Effector memory CD4-positive, alpha-beta T cell (primary cell): ENCODE results near the gene LRRC57.

ENCODE experiments used
- DNase-seq, 3 donors: peaks; one replicate each; pipeline ENCODE4 v3.0.0-alpha.2; 2020
- H3K27ac ChIP-seq: 2 replicates; pipeline ENCODE4 v1.7.0; 2013; ENCODE audit warnings: mild to moderate bottlenecking, low read length, moderate library complexity; ENCODE audit not compliant: insufficient read depth, poor library complexity, severe bottlenecking
- H3K27me3 ChIP-seq: replicated peaks from 2 replicates; pipeline ENCODE4 v1.7.0; 2013; ENCODE audit warnings: mild to moderate bottlenecking, low read length; ENCODE audit not compliant: insufficient read depth, control insufficient read depth, poor library complexity, severe bottlenecking
- H3K36me3 ChIP-seq: 2 replicates; pipeline ENCODE4 v1.7.0; 2013; ENCODE audit warnings: mild to moderate bottlenecking, low read length, moderate library complexity; ENCODE audit not compliant: control insufficient read depth, insufficient read depth
- H3K4me1 ChIP-seq: 2 replicates; pipeline ENCODE4 v1.7.0; 2013; ENCODE audit warnings: low read length, mild to moderate bottlenecking; ENCODE audit not compliant: control insufficient read depth, insufficient read depth, poor library complexity, severe bottlenecking
- H3K4me3 ChIP-seq: 2 replicates; pipeline ENCODE4 v1.7.0; 2013; ENCODE audit warnings: low read length, low read depth, mild to moderate bottlenecking; ENCODE audit not compliant: insufficient read depth, poor library complexity, severe bottlenecking
- H3K9me3 ChIP-seq: 2 replicates; pipeline ENCODE4 v1.7.0; 2013; ENCODE audit warnings: mild to moderate bottlenecking, low read length, moderate library complexity; ENCODE audit not compliant: control insufficient read depth
- total RNA-seq, 3 donors: gene quantifications; one replicate each; lab custom pipeline; 2026; lab: John Stamatoyannopoulos, UW

The LRRC57 gene
- total RNA-seq, result 12.1 to 18.5 (median 14.1) reads per million in 3 donors

GRCh38 chr15:42548249-42549031 lies at the start of gene LRRC57, which contains the start of gene HAUS2:
LRRC57 (minus strand) TSS chr15:42548793; CDS start chr15:42548434, 359 bp downstream.
HAUS2 (plus strand) TSS chr15:42548838; CDS start chr15:42548873, 35 bp downstream.
- Histone ChIP-seq H3K4me3 (peak within 1 kb of the TSS; percentile 94), H3K36me3 (peaks cover 16% of the 10 kb centered on the region), H3K27me3 (no peaks in the 10 kb centered on the region), H3K4me1 (peaks cover 11% of the 10 kb centered on the region), H3K9me3 (no peaks in the 10 kb centered on the region), H3K27ac (peak within 1 kb of the TSS; percentile 91)
- DNase-seq, result peak; percentile 72 to 84 (median 77)

DNA sequence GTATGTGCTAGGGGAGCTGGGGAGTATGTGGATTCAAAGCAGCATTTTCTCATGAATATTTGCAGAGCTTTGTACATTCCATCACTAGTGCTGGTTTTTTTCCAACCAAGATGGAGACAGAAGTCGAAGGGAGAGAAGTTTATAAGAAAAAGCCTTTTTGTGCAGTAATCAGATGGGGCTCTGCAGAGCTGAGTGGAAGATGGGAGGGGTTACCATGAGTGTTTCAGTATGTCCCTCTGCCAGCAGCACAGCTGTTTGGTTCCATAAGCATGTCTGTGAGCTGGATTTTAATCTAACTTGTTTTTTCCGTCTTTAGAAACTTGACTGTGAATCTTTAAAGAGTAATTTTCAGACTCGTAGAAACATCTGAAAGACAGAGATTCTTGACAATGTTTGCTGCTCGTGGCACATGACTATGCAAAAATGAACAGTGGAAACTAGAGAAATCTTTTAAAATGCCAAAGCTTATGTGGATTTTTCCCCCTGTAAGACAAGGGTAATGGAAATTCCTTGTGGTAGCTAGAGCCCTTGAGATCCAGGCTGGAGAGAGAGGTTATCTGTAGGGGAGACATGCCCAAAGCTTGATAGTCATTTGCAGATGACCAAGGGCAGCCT lies 47.1 kb upstream of the LRRC57 start:
- DNase-seq, result no peak
- H3K9me3 ChIP-seq, result no peaks in the 10 kb centered on the region
- H3K4me3 ChIP-seq, result no peak overlapping the region
- H3K27ac ChIP-seq, result no peak overlapping the region
- H3K36me3 ChIP-seq, result no peaks in the 10 kb centered on the region
- H3K27me3 ChIP-seq, result no peaks in the 10 kb centered on the region
- H3K4me1 ChIP-seq, result no peaks in the 10 kb centered on the region

- Histone ChIP-seq H3K36me3 (no peaks in the 10 kb centered on the region), H3K9me3 (no peaks in the 10 kb centered on the region), H3K27me3 (no peaks in the 10 kb centered on the region)
Observed at GRCh38 chr15:42594095-42594494, 45.5 kb upstream of the LRRC57 start.

DNA sequence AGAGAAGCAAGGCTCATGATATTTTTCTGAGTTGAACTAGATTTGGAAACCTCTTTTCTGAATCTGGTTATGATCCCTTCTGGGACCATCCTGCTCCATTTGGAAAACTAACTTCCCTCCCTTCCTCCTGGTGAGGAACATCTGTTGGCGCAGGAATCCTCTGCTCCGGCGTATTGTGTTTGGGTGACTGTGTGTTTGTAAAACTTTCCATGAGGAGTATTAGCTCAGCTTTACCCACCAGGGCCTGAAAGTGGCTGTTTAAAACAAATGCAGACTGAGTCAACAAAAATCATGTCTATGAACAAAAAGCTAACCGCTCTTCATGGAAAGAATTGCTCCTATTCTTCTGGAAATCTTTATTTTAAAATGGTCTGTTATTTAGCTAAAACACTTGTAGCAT lies 44.5 kb upstream of the LRRC57 start:
- Histone ChIP-seq H3K27ac (no peak overlapping the region), H3K36me3 (no peaks in the 10 kb centered on the region), H3K4me1 (no peaks in the 10 kb centered on the region), H3K27me3 (no peaks in the 10 kb centered on the region), H3K4me3 (no peak overlapping the region), H3K9me3 (no peaks in the 10 kb centered on the region)
- no peak for DNase-seq

More at GRCh38 chr15:42594095-42594494, 45.5 kb upstream of the LRRC57 start:
- H3K4me1 ChIP-seq, result no peaks in the 10 kb centered on the region
- H3K4me3 ChIP-seq, result no peak overlapping the region
- DNase-seq, result no peak
- H3K27ac ChIP-seq, result no peak overlapping the region

GRCh38 chr15:42592716-42593115 lies 44.1 kb upstream of the LRRC57 start:
- H3K27ac ChIP-seq, result no peak overlapping the region
- no peaks in the 10 kb centered on the region for H3K36me3 ChIP-seq
- no peaks in the 10 kb centered on the region for H3K27me3 ChIP-seq
- no peak for DNase-seq
- no peak overlapping the region for H3K4me3 ChIP-seq
- no peaks in the 10 kb centered on the region for H3K9me3 ChIP-seq
- no peaks in the 10 kb centered on the region for H3K4me1 ChIP-seq

GRCh38 chr15:42591238-42591934 lies 42.8 kb upstream of the LRRC57 start:
- Histone ChIP-seq H3K4me3 (no peak overlapping the region), H3K36me3 (no peaks in the 10 kb centered on the region), H3K27ac (no peak overlapping the region), H3K4me1 (no peaks in the 10 kb centered on the region), H3K27me3 (no peaks in the 10 kb centered on the region), H3K9me3 (no peaks in the 10 kb centered on the region)
- no peak for DNase-seq

DNA sequence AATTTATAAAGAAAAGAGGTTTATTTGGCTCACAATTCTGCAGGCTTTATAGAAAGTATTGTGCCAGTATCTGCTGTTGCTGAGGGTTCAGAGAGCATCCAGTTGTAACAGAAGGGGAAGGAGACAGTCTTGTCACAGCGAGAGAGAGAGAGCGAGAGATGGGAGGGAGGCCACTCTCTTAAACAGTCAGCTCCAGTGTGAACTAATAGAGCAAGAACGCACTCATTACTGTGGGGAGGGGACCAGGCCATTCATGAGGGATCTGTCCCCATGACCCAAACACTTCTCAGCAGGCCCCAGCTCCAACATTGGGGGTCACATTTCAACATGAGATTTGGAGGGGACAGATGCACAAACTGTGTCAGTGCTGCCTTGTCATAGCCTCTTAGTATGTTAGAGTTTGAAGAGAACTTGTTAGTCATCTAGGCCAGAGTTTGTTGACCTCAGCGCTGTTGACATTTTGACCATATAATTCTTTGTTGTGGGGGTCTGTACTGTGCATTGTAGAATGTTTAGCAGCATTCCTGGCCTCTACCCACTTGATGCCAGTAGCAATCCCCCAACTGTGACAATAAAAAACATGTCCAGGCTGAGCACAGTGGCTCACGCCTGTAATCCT lies 42.1 kb upstream of the LRRC57 start:
- Histone ChIP-seq H3K27me3 (no peaks in the 10 kb centered on the region), H3K4me1 (no peaks in the 10 kb centered on the region), H3K27ac (no peak overlapping the region), H3K36me3 (no peaks in the 10 kb centered on the region), H3K4me3 (no peak overlapping the region), H3K9me3 (no peaks in the 10 kb centered on the region)
- DNase-seq, result no peak

- Histone ChIP-seq H3K27ac (no peak overlapping the region), H3K36me3 (no peaks in the 10 kb centered on the region), H3K4me3 (no peak overlapping the region), H3K27me3 (no peaks in the 10 kb centered on the region), H3K4me1 (peaks cover 11% of the 10 kb centered on the region), H3K9me3 (no peaks in the 10 kb centered on the region)
- DNase-seq, result no peak
Observed at GRCh38 chr15:42584031-42584765, 35.6 kb upstream of the LRRC57 start.

- Histone ChIP-seq H3K4me3 (no peak overlapping the region), H3K4me1 (peaks cover 11% of the 10 kb centered on the region), H3K9me3 (no peaks in the 10 kb centered on the region), H3K36me3 (no peaks in the 10 kb centered on the region), H3K27me3 (no peaks in the 10 kb centered on the region), H3K27ac (no peak overlapping the region)
- no peak for DNase-seq
Observed at GRCh38 chr15:42582569-42583375, 34.2 kb upstream of the LRRC57 start.
